HepG2 (cell line): Measurements from ENCODE around the gene UBXN1.

ENCODE experiments used
- EZH2 ChIP-seq: conservative IDR thresholded peaks from 2 replicates; pipeline ENCODE4 v1.6.1; 2012; ENCODE audit warnings: mild to moderate bottlenecking, low read depth, low read length, moderate library complexity
- MAX ChIP-seq: IDR thresholded peaks from 2 replicates; pipeline ENCODE4 v1.6.1; 2012; ENCODE audit warnings: inconsistent platforms
- ZFX ChIP-seq: sonication (generic); formaldehyde crosslinking; IDR thresholded peaks from 2 replicates; pipeline ENCODE4 v1.4.0; 2020; ENCODE audit warnings: mild to moderate bottlenecking, low read depth, missing genetic modification reagents, moderate library complexity
- ZNF326 ChIP-seq: sonication (generic); formaldehyde crosslinking; IDR thresholded peaks from 2 replicates; pipeline ENCODE4 v1.4.0; 2020; ENCODE audit warnings: missing genetic modification reagents, borderline replicate concordance
- TF ChIP-seq, protein P1 (sequence below): sonication (generic); formaldehyde crosslinking; IDR thresholded peaks from 2 replicates; pipeline ENCODE4 v1.8.1; 2023; ENCODE audit warnings: mild to moderate bottlenecking, missing genetic modification reagents, borderline replicate concordance
- TF ChIP-seq, protein P2 (sequence below), 2 experiments: IDR thresholded peaks; 2 replicates each; pipeline ENCODE4 v1.6.1; 2011 to 2012; ENCODE audit warnings: low read length in 2 of 2, borderline replicate concordance in 1 of 2, low read depth in 1 of 2, mild to moderate bottlenecking in 1 of 2, moderate library complexity in 1 of 2
- TF ChIP-seq, protein P3 (sequence below): sonication (generic); formaldehyde crosslinking; IDR thresholded peaks from 2 replicates; pipeline ENCODE4 v1.4.0; 2020; ENCODE audit warnings: low read depth, missing genetic modification reagents
- TF ChIP-seq, protein P4 (sequence below): sonication (generic); formaldehyde crosslinking; IDR thresholded peaks from 2 replicates; pipeline ENCODE4 v1.4.0; 2020; ENCODE audit warnings: mild to moderate bottlenecking, low read depth, missing genetic modification reagents

- TF ChIP-seq MAX (no peak), ZNF326 (CRISPR knock-in tag) (no peak), EZH2 (no peak), ZFX (CRISPR knock-in tag) (no peak)
- TF ChIP-seq, protein P1, sequence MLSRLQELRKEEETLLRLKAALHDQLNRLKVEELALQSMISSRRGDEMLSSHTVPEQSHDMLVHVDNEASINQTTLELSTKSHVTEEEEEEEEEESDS, result no peak
- TF ChIP-seq, protein P2, sequence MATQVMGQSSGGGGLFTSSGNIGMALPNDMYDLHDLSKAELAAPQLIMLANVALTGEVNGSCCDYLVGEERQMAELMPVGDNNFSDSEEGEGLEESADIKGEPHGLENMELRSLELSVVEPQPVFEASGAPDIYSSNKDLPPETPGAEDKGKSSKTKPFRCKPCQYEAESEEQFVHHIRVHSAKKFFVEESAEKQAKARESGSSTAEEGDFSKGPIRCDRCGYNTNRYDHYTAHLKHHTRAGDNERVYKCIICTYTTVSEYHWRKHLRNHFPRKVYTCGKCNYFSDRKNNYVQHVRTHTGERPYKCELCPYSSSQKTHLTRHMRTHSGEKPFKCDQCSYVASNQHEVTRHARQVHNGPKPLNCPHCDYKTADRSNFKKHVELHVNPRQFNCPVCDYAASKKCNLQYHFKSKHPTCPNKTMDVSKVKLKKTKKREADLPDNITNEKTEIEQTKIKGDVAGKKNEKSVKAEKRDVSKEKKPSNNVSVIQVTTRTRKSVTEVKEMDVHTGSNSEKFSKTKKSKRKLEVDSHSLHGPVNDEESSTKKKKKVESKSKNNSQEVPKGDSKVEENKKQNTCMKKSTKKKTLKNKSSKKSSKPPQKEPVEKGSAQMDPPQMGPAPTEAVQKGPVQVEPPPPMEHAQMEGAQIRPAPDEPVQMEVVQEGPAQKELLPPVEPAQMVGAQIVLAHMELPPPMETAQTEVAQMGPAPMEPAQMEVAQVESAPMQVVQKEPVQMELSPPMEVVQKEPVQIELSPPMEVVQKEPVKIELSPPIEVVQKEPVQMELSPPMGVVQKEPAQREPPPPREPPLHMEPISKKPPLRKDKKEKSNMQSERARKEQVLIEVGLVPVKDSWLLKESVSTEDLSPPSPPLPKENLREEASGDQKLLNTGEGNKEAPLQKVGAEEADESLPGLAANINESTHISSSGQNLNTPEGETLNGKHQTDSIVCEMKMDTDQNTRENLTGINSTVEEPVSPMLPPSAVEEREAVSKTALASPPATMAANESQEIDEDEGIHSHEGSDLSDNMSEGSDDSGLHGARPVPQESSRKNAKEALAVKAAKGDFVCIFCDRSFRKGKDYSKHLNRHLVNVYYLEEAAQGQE (IDR thresholded peaks at IDR 0.05; ENCODE audit: borderline replicate concordance in 1 of 2, low read depth in 1 of 2, low read length in 2 of 2), result no peak
- TF ChIP-seq, protein P3, sequence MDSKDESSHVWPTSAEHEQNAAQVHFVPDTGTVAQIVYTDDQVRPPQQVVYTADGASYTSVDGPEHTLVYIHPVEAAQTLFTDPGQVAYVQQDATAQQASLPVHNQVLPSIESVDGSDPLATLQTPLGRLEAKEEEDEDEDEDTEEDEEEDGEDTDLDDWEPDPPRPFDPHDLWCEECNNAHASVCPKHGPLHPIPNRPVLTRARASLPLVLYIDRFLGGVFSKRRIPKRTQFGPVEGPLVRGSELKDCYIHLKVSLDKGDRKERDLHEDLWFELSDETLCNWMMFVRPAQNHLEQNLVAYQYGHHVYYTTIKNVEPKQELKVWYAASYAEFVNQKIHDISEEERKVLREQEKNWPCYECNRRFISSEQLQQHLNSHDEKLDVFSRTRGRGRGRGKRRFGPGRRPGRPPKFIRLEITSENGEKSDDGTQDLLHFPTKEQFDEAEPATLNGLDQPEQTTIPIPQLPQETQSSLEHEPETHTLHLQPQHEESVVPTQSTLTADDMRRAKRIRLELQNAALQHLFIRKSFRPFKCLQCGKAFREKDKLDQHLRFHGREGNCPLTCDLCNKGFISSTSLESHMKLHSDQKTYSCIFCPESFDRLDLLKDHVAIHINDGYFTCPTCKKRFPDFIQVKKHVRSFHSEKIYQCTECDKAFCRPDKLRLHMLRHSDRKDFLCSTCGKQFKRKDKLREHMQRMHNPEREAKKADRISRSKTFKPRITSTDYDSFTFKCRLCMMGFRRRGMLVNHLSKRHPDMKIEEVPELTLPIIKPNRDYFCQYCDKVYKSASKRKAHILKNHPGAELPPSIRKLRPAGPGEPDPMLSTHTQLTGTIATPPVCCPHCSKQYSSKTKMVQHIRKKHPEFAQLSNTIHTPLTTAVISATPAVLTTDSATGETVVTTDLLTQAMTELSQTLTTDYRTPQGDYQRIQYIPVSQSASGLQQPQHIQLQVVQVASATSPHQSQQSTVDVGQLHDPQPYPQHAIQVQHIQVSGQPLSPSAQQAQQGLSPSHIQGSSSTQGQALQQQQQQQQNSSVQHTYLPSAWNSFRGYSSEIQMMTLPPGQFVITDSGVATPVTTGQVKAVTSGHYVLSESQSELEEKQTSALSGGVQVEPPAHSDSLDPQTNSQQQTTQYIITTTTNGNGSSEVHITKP, result no peak
- TF ChIP-seq, protein P4, sequence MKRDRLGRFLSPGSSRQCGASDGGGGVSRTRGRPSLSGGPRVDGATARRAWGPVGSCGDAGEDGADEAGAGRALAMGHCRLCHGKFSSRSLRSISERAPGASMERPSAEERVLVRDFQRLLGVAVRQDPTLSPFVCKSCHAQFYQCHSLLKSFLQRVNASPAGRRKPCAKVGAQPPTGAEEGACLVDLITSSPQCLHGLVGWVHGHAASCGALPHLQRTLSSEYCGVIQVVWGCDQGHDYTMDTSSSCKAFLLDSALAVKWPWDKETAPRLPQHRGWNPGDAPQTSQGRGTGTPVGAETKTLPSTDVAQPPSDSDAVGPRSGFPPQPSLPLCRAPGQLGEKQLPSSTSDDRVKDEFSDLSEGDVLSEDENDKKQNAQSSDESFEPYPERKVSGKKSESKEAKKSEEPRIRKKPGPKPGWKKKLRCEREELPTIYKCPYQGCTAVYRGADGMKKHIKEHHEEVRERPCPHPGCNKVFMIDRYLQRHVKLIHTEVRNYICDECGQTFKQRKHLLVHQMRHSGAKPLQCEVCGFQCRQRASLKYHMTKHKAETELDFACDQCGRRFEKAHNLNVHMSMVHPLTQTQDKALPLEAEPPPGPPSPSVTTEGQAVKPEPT (CRISPR knock-in tag), result no peak
Measured at GRCh38 chr11:62676698-62677097, 2.2 kb downstream of the UBXN1 start.
